Fibroblast of peridontal ligament (primary cell): ENCODE data around the gene DLEC1.
"Not testable (repeated sequence)": the region's sequence is repeated elsewhere in the genome, so short reads cannot be mapped to it uniquely, and the experiment has no call there.

Experiments used
- DNase-seq: peaks from one replicate; pipeline ENCODE4 v3.0.0-alpha.2; 2010; ENCODE audit errors: extremely low read depth

Gene DLEC1

GRCh38 chr3:38154625-38155255, 115.7 kb downstream of the DLEC1 start:
- no peak for DNase-seq

DNA sequence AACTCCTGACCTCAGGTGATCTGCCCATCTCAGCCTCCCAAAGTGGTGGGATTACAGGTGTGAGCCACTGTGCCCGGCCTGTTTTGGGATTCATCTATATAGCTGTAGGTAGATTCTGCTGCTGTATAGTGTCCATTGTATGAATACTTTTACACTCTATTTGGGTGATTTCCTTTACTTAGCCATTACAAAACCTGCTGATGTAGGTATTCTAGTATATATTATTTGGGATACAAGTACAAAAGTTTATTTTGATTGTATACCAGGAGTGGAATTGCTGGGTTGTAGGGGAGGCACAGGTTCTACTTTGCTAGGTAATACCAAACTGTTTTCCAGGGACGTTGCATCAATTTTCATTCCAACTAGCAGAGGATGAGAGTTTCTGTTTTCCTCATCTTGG, 116.8 kb downstream of the DLEC1 start:
- no peak for DNase-seq

- no peak for DNase-seq
Observed at GRCh38 chr3:38157117-38157516, 118.1 kb downstream of the DLEC1 start.

DNA sequence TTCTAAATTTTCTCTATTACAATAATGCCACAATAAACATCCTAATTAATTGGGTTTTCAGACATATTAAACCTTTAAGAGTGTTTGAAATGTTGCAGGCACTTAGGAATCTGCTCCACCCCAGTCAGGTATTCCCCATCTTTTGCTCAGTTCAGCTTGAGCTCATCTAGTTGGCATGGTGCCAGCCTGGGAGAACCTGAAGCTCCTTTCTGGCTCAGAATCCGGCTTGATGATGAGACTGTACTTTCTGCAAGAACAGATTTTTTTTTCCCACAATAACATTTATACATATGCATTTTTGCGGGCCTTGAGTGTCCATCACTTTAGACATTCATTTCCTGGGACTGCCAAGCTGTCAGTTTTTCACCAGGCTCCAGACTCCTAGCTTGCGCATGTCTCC, 118.6 kb downstream of the DLEC1 start:
- no peak for DNase-seq

GRCh38 chr3:38158472-38158871, 119.5 kb downstream of the DLEC1 start:
- no peak for DNase-seq

DNA sequence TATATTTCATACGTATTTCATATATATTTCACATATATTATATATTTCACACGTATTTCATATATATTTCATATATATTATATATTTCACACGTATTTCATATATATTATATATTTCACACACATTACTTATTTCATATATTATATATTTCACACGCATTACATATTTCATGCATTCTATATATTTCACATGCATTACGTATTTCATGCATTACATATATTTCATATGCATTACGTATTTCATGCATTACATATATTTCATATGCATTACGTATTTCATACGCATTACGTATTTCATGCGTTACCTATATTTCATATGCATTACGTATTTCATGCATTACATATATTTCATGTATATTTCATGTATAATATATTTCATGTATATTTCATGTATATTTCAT, 121.7 kb downstream of the DLEC1 start:
- DNase-seq = not testable (repeated sequence)

- DNase-seq = no peak
Observed at GRCh38 chr3:38163117-38163840, 124.3 kb downstream of the DLEC1 start.

GRCh38 chr3:38163841-38164642, 125.0 kb downstream of the DLEC1 start:
- no peak for DNase-seq

GRCh38 chr3:38164643-38164951, 125.6 kb downstream of the DLEC1 start:
- DNase-seq = no peak

GRCh38 chr3:38164952-38165721, 126.1 kb downstream of the DLEC1 start, which contains the start of gene OXSR1:
TSS of gene OXSR1 (plus strand) at chr3:38165537. CDS start at chr3:38165877, 340 bp downstream.
- DNase-seq = peak; percentile 100

- peak; percentile 34 for DNase-seq
Observed at GRCh38 chr3:38165722-38166387, 126.8 kb downstream of the DLEC1 start.

- no peak for DNase-seq
Observed at GRCh38 chr3:38167591-38167990, 128.6 kb downstream of the DLEC1 start.

GRCh38 chr3:38168151-38169026, 129.4 kb downstream of the DLEC1 start:
- peak; percentile 77 for DNase-seq

GRCh38 chr3:38169027-38169317, 130.0 kb downstream of the DLEC1 start:
- DNase-seq = no peak

DNA sequence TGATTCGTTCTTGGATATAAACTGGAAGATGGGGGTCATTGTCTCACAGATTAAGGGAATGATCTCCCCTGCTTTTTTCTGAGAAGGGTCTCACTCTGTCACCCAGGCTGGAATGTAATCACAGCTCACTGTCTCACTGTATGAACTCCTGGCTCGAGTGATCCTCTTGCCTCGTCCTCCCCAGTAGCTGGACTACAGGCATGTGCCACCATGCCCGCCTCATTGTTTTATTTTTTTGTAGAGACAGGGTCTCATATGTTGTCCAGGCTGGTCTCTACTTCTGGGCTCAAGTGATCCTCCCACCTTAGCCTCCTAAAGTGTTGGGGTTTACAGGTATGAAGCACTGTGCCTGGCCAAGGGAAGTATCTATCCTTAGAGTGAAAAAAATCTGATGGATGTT, 131.7 kb downstream of the DLEC1 start:
- DNase-seq = no peak

DNA sequence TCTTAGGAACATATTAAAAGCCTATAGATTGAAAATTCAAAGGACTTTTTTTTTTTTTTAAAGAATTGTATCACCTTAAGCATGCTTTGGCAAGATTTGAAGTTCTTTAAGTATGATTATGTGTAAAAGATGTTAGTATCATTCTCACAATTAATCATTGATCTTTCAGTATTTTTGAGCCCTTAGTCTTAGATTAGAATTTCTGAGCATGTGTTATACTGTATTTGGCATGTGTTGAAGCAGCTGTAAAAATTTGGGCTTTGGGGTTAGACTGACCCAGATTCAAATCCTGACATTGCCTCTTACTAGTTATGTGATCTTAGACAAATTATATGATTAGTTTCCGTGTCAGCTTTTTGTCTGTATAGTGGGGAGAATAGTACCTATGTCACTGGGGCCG, 132.6 kb downstream of the DLEC1 start:
- DNase-seq = no peak
